ENCODE measurements around the gene MYBBP1A. TPM values are rescaled to one million over a fixed set of nuclear protein-coding genes. Genes with fewer than 3 reads are reported as not detected.

Gene MYBBP1A
- polyA plus RNA-seq, 2 of the 4 experiments (the other 2 are of a cell fraction) = 42.9 to 95.1 TPM

DNA sequence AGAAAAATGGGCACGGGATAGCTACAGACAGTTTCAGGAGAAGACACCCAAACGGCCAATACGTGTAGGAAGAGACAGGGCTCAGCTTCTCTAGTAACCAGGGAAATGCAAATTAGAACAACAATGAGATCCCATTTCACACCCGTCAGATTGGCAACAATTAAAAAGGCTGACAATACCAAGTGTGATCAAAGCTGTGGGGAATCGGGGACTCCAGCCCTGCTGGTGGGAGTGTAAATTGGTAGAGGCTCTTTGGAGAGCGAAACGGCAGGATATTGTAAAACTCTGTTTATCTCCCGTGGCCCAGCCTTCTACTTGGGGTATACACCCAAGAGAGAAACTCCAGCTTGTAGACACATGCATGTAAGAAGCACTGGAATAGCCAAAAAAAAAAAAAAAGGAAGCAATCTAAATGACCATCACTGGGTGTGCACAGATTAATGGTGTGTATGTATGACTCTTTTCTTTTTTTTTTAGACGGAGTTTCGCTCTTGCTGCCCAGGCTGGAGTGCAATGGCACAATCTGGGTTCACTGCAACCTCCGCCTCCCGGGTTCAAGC is 27.5 kb downstream of the MYBBP1A start:
- H3K4me2 ChIP-seq = no peak overlapping the region
- ChIA-PET CTCF (interaction anchor here (0.9 to 1.9 kb wide), 5 partner anchors 17 to 114 kb away, joined by 3 to 6 read pairs (median 4); no protein-coding TSS in a partner anchor), POLR2A (no interaction called here)

DNA sequence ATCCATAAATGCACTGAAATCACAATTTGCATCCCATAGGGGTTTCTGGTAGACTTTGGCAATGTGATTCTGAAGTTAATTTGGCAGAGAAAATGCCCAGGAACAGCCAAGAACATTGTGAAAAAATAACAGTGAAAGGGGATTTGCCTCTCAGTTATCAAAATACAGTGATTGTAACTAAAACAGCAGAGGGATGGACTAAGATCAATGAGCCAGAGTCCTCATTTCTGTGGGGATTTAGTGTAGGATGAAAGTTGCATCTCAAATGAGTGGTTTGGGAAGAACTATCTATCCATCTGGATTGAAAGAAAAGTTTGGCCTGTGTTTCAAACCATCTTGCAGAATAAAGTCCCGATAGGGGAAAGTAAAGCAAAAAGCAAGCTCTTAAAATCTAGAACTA is 28.1 kb downstream of the MYBBP1A start:
- Histone ChIP-seq H3K4me2 (no peak overlapping the region), H3K9me3 (no peaks in the 10 kb centered on the region), H3K27ac (no peak overlapping the region), H3K4me1 (no peaks in the 10 kb centered on the region), H3K4me3 (no peak overlapping the region)
- no peak for DNase-seq (ENCODE audit: low read depth in 1 of 2, low spot score in 1 of 2)
- CTCF ChIA-PET = interaction anchor here (0.9 to 1.9 kb wide), 4 partner anchors 17 to 113 kb away, joined by 3 to 6 read pairs (median 5); no protein-coding TSS in a partner anchor
- no peak for FAIRE-seq
- POLR2A ChIA-PET = no interaction called here
- WGBS (ENCODE audit: missing lambda C conversion rate) = 85% methylated on average over 1 of the region's 1 CpG
- ATAC-seq = no peak
- TF ChIP-seq BHLHE40 (IDR thresholded peaks at IDR 0.05; ENCODE audit: low read depth, low read length) (no peak), NFE2L2 (conservative IDR thresholded peaks at IDR 0.05; ENCODE audit: low read length) (no peak), HOXB5 (CRISPR knock-in tag; IDR thresholded peaks at IDR 0.05) (no peak), RAD21 (conservative IDR thresholded peaks at IDR 0.05 in 1 of 2, IDR thresholded peaks at IDR 0.05 in 1 of 2) (no peak), ESRRA (IDR thresholded peaks at IDR 0.05; ENCODE audit: borderline replicate concordance, low read length) (no peak), FOXS1 (CRISPR knock-in tag; IDR thresholded peaks at IDR 0.05) (no peak), CEBPB (IDR thresholded peaks at IDR 0.05) (no peak), HDAC2 (IDR thresholded peaks at IDR 0.05) (no peak), MAFK (IDR thresholded peaks at IDR 0.05; ENCODE audit: partially characterized antibody) (no peak), FOSB (CRISPR knock-in tag; IDR thresholded peaks at IDR 0.05) (no peak), FOSL2 (IDR thresholded peaks at IDR 0.05) (no peak), FOSL2 (CRISPR knock-in tag; IDR thresholded peaks at IDR 0.05) (no peak), NR3C1 (IDR thresholded peaks at IDR 0.05) (no peak), EHF (CRISPR knock-in tag; IDR thresholded peaks at IDR 0.05) (no peak), MYC (IDR thresholded peaks at IDR 0.05; ENCODE audit: borderline replicate concordance, low read length) (no peak)
- TF ChIP-seq, protein P1, sequence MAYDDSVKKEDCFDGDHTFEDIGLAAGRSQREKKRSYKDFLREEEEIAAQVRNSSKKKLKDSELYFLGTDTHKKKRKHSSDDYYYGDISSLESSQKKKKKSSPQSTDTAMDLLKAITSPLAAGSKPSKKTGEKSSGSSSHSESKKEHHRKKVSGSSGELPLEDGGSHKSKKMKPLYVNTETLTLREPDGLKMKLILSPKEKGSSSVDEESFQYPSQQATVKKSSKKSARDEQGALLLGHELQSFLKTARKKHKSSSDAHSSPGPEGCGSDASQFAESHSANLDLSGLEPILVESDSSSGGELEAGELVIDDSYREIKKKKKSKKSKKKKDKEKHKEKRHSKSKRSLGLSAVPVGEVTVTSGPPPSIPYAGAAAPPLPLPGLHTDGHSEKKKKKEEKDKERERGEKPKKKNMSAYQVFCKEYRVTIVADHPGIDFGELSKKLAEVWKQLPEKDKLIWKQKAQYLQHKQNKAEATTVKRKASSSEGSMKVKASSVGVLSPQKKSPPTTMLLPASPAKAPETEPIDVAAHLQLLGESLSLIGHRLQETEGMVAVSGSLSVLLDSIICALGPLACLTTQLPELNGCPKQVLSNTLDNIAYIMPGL (CRISPR knock-in tag; IDR thresholded peaks at IDR 0.05; ENCODE audit: borderline replicate concordance) = no peak
- TF ChIP-seq, protein P2, sequence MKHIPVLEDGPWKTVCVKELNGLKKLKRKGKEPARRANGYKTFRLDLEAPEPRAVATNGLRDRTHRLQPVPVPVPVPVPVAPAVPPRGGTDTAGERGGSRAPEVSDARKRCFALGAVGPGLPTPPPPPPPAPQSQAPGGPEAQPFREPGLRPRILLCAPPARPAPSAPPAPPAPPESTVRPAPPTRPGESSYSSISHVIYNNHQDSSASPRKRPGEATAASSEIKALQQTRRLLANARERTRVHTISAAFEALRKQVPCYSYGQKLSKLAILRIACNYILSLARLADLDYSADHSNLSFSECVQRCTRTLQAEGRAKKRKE (CRISPR knock-in tag; IDR thresholded peaks at IDR 0.05; ENCODE audit: low read depth) = no peak
- TF ChIP-seq, protein P3, sequence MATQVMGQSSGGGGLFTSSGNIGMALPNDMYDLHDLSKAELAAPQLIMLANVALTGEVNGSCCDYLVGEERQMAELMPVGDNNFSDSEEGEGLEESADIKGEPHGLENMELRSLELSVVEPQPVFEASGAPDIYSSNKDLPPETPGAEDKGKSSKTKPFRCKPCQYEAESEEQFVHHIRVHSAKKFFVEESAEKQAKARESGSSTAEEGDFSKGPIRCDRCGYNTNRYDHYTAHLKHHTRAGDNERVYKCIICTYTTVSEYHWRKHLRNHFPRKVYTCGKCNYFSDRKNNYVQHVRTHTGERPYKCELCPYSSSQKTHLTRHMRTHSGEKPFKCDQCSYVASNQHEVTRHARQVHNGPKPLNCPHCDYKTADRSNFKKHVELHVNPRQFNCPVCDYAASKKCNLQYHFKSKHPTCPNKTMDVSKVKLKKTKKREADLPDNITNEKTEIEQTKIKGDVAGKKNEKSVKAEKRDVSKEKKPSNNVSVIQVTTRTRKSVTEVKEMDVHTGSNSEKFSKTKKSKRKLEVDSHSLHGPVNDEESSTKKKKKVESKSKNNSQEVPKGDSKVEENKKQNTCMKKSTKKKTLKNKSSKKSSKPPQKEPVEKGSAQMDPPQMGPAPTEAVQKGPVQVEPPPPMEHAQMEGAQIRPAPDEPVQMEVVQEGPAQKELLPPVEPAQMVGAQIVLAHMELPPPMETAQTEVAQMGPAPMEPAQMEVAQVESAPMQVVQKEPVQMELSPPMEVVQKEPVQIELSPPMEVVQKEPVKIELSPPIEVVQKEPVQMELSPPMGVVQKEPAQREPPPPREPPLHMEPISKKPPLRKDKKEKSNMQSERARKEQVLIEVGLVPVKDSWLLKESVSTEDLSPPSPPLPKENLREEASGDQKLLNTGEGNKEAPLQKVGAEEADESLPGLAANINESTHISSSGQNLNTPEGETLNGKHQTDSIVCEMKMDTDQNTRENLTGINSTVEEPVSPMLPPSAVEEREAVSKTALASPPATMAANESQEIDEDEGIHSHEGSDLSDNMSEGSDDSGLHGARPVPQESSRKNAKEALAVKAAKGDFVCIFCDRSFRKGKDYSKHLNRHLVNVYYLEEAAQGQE (IDR thresholded peaks at IDR 0.05) = no peak
- TF ChIP-seq, protein P4, sequence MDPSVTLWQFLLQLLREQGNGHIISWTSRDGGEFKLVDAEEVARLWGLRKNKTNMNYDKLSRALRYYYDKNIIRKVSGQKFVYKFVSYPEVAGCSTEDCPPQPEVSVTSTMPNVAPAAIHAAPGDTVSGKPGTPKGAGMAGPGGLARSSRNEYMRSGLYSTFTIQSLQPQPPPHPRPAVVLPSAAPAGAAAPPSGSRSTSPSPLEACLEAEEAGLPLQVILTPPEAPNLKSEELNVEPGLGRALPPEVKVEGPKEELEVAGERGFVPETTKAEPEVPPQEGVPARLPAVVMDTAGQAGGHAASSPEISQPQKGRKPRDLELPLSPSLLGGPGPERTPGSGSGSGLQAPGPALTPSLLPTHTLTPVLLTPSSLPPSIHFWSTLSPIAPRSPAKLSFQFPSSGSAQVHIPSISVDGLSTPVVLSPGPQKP (IDR thresholded peaks at IDR 0.05; ENCODE audit: low read depth, low read length) = no peak
- TF ChIP-seq, protein P5, sequence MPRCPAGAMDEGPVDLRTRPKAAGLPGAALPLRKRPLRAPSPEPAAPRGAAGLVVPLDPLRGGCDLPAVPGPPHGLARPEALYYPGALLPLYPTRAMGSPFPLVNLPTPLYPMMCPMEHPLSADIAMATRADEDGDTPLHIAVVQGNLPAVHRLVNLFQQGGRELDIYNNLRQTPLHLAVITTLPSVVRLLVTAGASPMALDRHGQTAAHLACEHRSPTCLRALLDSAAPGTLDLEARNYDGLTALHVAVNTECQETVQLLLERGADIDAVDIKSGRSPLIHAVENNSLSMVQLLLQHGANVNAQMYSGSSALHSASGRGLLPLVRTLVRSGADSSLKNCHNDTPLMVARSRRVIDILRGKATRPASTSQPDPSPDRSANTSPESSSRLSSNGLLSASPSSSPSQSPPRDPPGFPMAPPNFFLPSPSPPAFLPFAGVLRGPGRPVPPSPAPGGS (IDR thresholded peaks at IDR 0.05) = no peak

More for the DNA sequence above, 27.5 kb downstream of the MYBBP1A start:
- no peak for FAIRE-seq
- Histone ChIP-seq H3K9me3 (no peaks in the 10 kb centered on the region), H3K4me3 (no peak overlapping the region), H3K4me1 (no peaks in the 10 kb centered on the region), H3K27ac (no peak overlapping the region)
- WGBS (ENCODE audit: missing lambda C conversion rate) = 76% methylated on average over 12 of the region's 12 CpGs
- ATAC-seq = no peak
- DNase-seq (ENCODE audit: low read depth in 1 of 2, low spot score in 1 of 2) = no peak
- TF ChIP-seq RFX5 (IDR thresholded peaks at IDR 0.05) (no peak), KDM5A (IDR thresholded peaks at IDR 0.05) (no peak), FOSB (CRISPR knock-in tag; IDR thresholded peaks at IDR 0.05) (no peak), NR3C1 (IDR thresholded peaks at IDR 0.05) (no peak), ZNF302 (CRISPR knock-in tag; IDR thresholded peaks at IDR 0.05) (no peak), ZSCAN20 (CRISPR knock-in tag; IDR thresholded peaks at IDR 0.05) (no peak), HOXB5 (CRISPR knock-in tag; IDR thresholded peaks at IDR 0.05) (no peak), NFE2L2 (conservative IDR thresholded peaks at IDR 0.05; ENCODE audit: low read length) (no peak), FOXS1 (CRISPR knock-in tag; IDR thresholded peaks at IDR 0.05) (no peak)
- TF ChIP-seq, protein P2 (CRISPR knock-in tag; IDR thresholded peaks at IDR 0.05; ENCODE audit: low read depth) = no peak
- TF ChIP-seq, protein P6, sequence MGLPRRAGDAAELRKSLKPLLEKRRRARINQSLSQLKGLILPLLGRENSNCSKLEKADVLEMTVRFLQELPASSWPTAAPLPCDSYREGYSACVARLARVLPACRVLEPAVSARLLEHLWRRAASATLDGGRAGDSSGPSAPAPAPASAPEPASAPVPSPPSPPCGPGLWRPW (IDR thresholded peaks at IDR 0.05) = no peak
- TF ChIP-seq, protein P7, sequence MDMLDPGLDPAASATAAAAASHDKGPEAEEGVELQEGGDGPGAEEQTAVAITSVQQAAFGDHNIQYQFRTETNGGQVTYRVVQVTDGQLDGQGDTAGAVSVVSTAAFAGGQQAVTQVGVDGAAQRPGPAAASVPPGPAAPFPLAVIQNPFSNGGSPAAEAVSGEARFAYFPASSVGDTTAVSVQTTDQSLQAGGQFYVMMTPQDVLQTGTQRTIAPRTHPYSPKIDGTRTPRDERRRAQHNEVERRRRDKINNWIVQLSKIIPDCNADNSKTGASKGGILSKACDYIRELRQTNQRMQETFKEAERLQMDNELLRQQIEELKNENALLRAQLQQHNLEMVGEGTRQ (IDR thresholded peaks at IDR 0.05) = no peak
